Measurements from ENCODE around the gene FRY. TPM values are rescaled to one million over a fixed set of nuclear protein-coding genes. Genes with fewer than 3 reads are reported as not detected.

FRY gene
- total RNA-seq, 1 experiment from 2014 or later, result 4.7 TPM

- no peaks in the 10 kb centered on the region for H4K20me1 ChIP-seq (ENCODE audit: insufficient read depth)
- H3K4me3 ChIP-seq, result no peak overlapping the region
- no peaks in the 10 kb centered on the region for H3F3A ChIP-seq (ENCODE audit: insufficient read depth, low read depth)
- H3K9me3 ChIP-seq (ENCODE audit: insufficient read depth, low read depth), result no peaks in the 10 kb centered on the region
- H3K27ac ChIP-seq, result no peak overlapping the region
- ChIA-PET CTCF (no interaction called here), POLR2A (ENCODE audit: unreplicated experiment) (no interaction called here)
- H3K36me3 ChIP-seq (ENCODE audit: low read depth), result no peaks in the 10 kb centered on the region
- no peak overlapping the region for H2AFZ ChIP-seq
- no peak for TF ChIP-seq EZH2 (IDR thresholded peaks at IDR 0.05; ENCODE audit: low read depth)
- TF ChIP-seq, protein P1, sequence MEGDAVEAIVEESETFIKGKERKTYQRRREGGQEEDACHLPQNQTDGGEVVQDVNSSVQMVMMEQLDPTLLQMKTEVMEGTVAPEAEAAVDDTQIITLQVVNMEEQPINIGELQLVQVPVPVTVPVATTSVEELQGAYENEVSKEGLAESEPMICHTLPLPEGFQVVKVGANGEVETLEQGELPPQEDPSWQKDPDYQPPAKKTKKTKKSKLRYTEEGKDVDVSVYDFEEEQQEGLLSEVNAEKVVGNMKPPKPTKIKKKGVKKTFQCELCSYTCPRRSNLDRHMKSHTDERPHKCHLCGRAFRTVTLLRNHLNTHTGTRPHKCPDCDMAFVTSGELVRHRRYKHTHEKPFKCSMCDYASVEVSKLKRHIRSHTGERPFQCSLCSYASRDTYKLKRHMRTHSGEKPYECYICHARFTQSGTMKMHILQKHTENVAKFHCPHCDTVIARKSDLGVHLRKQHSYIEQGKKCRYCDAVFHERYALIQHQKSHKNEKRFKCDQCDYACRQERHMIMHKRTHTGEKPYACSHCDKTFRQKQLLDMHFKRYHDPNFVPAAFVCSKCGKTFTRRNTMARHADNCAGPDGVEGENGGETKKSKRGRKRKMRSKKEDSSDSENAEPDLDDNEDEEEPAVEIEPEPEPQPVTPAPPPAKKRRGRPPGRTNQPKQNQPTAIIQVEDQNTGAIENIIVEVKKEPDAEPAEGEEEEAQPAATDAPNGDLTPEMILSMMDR (conservative IDR thresholded peaks at IDR 0.05), result no peak
- intact Hi-C loops (cut with micrococcal nuclease; ENCODE audit: unreplicated experiment), result no loop called here
- BruUV-seq (replicated peaks), result no TSS peak
- no peaks in the 10 kb centered on the region for H3K9me2 ChIP-seq (ENCODE audit: insufficient read depth)
- H3K27me3 ChIP-seq (ENCODE audit: insufficient read depth, low read depth), result no peaks in the 10 kb centered on the region
- no peak overlapping the region for H3K4me2 ChIP-seq
- no peaks in the 10 kb centered on the region for H3K79me2 ChIP-seq (ENCODE audit: low read depth)
- DNase-seq, result no peak
- H3K4me1 ChIP-seq (replicated peaks; ENCODE audit: insufficient read depth), result no peaks in the 10 kb centered on the region
These were observed 182.1 kb downstream of the FRY start for GRCh38 chr13:32213626-32214025.

DNA sequence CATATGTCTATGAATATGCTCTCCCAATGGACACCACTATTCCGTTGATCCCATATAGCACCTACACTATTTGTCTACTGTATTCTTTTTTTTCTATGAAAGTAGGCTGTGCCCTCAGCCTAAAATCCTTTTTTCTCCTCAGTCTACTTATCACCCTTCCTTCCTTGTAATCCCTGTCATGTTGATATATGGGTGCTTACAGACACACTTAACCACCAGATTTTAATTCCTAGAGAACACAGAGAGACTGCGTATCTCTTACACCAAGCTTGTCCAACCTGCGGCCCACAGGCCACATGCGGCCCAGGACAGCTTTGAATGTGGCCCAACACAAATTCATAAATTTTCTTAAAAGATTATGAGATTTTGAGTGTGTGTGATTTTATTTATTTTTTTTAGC lies 182.5 kb downstream of the FRY start:
- POLR2A ChIA-PET (ENCODE audit: unreplicated experiment), result no interaction called here
- Histone ChIP-seq H4K20me1 (ENCODE audit: insufficient read depth) (no peaks in the 10 kb centered on the region), H3K4me1 (replicated peaks; ENCODE audit: insufficient read depth) (no peaks in the 10 kb centered on the region), H3K79me2 (ENCODE audit: low read depth) (no peaks in the 10 kb centered on the region), H3K9me2 (ENCODE audit: insufficient read depth) (no peaks in the 10 kb centered on the region), H2AFZ (no peak overlapping the region), H3K36me3 (ENCODE audit: low read depth) (no peaks in the 10 kb centered on the region), H3K4me3 (no peak overlapping the region), H3F3A (ENCODE audit: insufficient read depth, low read depth) (no peaks in the 10 kb centered on the region), H3K27ac (no peak overlapping the region), H3K4me2 (no peak overlapping the region), H3K9me3 (ENCODE audit: insufficient read depth, low read depth) (no peaks in the 10 kb centered on the region), H3K27me3 (ENCODE audit: insufficient read depth, low read depth) (no peaks in the 10 kb centered on the region)
- intact Hi-C loops (cut with micrococcal nuclease; ENCODE audit: unreplicated experiment), result no loop called here
- CTCF ChIA-PET, result no interaction called here
- BruUV-seq (replicated peaks), result no TSS peak
- DNase-seq, result no peak
- no peak for TF ChIP-seq EZH2 (IDR thresholded peaks at IDR 0.05; ENCODE audit: low read depth)
- TF ChIP-seq, protein P1 (conservative IDR thresholded peaks at IDR 0.05), result no peak

DNA sequence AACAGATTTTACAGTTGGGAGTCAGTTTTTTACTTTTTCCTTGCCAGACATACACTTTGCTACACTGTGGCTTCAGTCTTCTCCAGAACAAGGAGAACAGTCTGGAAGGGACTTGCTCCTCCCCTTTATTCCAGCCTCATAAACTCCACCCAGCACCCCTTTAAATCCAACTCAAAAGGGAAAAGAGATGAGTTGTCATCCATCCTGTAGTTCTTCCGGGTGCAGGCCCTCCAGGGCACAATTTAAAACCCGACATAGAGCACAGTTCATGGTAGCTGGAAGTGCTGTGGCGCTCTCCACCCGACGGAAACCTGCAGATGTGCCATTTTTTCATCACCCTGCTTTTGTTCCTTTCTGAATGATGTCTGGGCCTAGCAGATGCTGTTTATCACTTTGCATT lies 184.7 kb downstream of the FRY start:
- Histone ChIP-seq H3K36me3 (ENCODE audit: low read depth) (no peaks in the 10 kb centered on the region), H3K79me2 (ENCODE audit: low read depth) (no peaks in the 10 kb centered on the region), H3K9me2 (ENCODE audit: insufficient read depth) (no peaks in the 10 kb centered on the region), H2AFZ (no peak overlapping the region), H3K4me1 (replicated peaks; ENCODE audit: insufficient read depth) (no peaks in the 10 kb centered on the region), H3K4me2 (no peak overlapping the region), H3K4me3 (no peak overlapping the region), H4K20me1 (ENCODE audit: insufficient read depth) (no peaks in the 10 kb centered on the region), H3F3A (ENCODE audit: insufficient read depth, low read depth) (no peaks in the 10 kb centered on the region), H3K27me3 (ENCODE audit: insufficient read depth, low read depth) (no peaks in the 10 kb centered on the region), H3K27ac (no peak overlapping the region), H3K9me3 (ENCODE audit: insufficient read depth, low read depth) (no peaks in the 10 kb centered on the region)
- no TSS peak for BruUV-seq (replicated peaks)
- POLR2A ChIA-PET (ENCODE audit: unreplicated experiment), result interaction anchor here (0.7 kb wide), 1 partner anchor 289 kb away, joined by 3 read pairs; no protein-coding TSS in a partner anchor
- intact Hi-C loops (cut with micrococcal nuclease; ENCODE audit: unreplicated experiment), result no loop called here
- no peak for DNase-seq
- TF ChIP-seq, protein P1 (conservative IDR thresholded peaks at IDR 0.05), result no peak
- no peak for TF ChIP-seq EZH2 (IDR thresholded peaks at IDR 0.05; ENCODE audit: low read depth)
- CTCF ChIA-PET, result no interaction called here

Measured in PC-9 (cell line).